ENCODE results near the gene THBS2. TPM values are rescaled to one million over a fixed set of nuclear protein-coding genes. Genes with fewer than 3 reads are reported as not detected.

The THBS2 gene
- total RNA-seq, 4 donors from 2014 or later: 5.4 to 28.3 (median 16.3) TPM

GRCh38 chr6:169189182-169189581 lies 64.5 kb downstream of the THBS2 start:
- H3K27ac ChIP-seq: no peak overlapping the region
- no peak for DNase-seq

GRCh38 chr6:169188475-169188874 lies 65.2 kb downstream of the THBS2 start:
- no peak for DNase-seq
- H3K9me3 ChIP-seq: no peaks in the 10 kb centered on the region
- H3K4me1 ChIP-seq: no peaks in the 10 kb centered on the region
- peak overlapping the region in 1 of 4 donors; percentile 35 for H3K27ac ChIP-seq
- no peaks in the 10 kb centered on the region for H3K36me3 ChIP-seq
- H3K27me3 ChIP-seq: no peaks in the 10 kb centered on the region
- no peak for TF ChIP-seq POLR2A (IDR thresholded peaks at IDR 0.05)
- TF ChIP-seq CTCF (IDR thresholded peaks at IDR 0.05): no peak
- H3K4me3 ChIP-seq: no peak overlapping the region

More at GRCh38 chr6:169189182-169189581, 64.5 kb downstream of the THBS2 start:
- Histone ChIP-seq H3K27me3 (no peaks in the 10 kb centered on the region), H3K4me3 (no peak overlapping the region), H3K4me1 (no peaks in the 10 kb centered on the region), H3K36me3 (no peaks in the 10 kb centered on the region), H3K9me3 (no peaks in the 10 kb centered on the region)
- TF ChIP-seq CTCF (IDR thresholded peaks at IDR 0.05) (no peak), POLR2A (IDR thresholded peaks at IDR 0.05) (no peak)

- no peak for TF ChIP-seq POLR2A (IDR thresholded peaks at IDR 0.05)
- no peak for TF ChIP-seq CTCF (IDR thresholded peaks at IDR 0.05)
- Histone ChIP-seq H3K4me1 (no peaks in the 10 kb centered on the region), H3K9me3 (no peaks in the 10 kb centered on the region), H3K4me3 (no peak overlapping the region), H3K27me3 (no peaks in the 10 kb centered on the region), H3K27ac (peak overlapping the region in 1 of 4 donors; percentile 35), H3K36me3 (no peaks in the 10 kb centered on the region)
- DNase-seq: no peak
Observed at GRCh38 chr6:169188051-169188470, 65.6 kb downstream of the THBS2 start.

GRCh38 chr6:169186496-169187169 lies 67.0 kb downstream of the THBS2 start:
- H3K4me3 ChIP-seq: no peak overlapping the region
- no peaks in the 10 kb centered on the region for H3K27me3 ChIP-seq
- DNase-seq: no peak
- H3K9me3 ChIP-seq: no peaks in the 10 kb centered on the region
- H3K4me1 ChIP-seq: no peaks in the 10 kb centered on the region
- no peaks in the 10 kb centered on the region for H3K36me3 ChIP-seq
- TF ChIP-seq POLR2A (IDR thresholded peaks at IDR 0.05) (no peak), CTCF (IDR thresholded peaks at IDR 0.05) (no peak)
- no peak overlapping the region for H3K27ac ChIP-seq

- Histone ChIP-seq H3K27ac (no peak overlapping the region), H3K36me3 (no peaks in the 10 kb centered on the region), H3K4me1 (no peaks in the 10 kb centered on the region), H3K4me3 (no peak overlapping the region), H3K9me3 (no peaks in the 10 kb centered on the region), H3K27me3 (no peaks in the 10 kb centered on the region)
- no peak for DNase-seq
- no peak for TF ChIP-seq POLR2A (IDR thresholded peaks at IDR 0.05)
- no peak for TF ChIP-seq CTCF (IDR thresholded peaks at IDR 0.05)
Observed at GRCh38 chr6:169185692-169186485, 67.8 kb downstream of the THBS2 start.

All from Peyer's patch (tissue), 4 donors.